Neuronal stem cell (in vitro differentiated cells): ENCODE data around the gene NTRK1.

Experiments used
- DNase-seq: peaks from one replicate; pipeline ENCODE4 v3.0.0-alpha.2; 2013; ENCODE audit warnings: low spot score
- H2AFZ ChIP-seq: one replicate; pipeline ENCODE4 v1.6.1; 2013; ENCODE audit warnings: mild to moderate bottlenecking, low read length, inconsistent platforms
- H2AK5ac ChIP-seq: 2 replicates; pipeline ENCODE4 v1.6.1; 2013; ENCODE audit warnings: low read depth, mild to moderate bottlenecking, inconsistent platforms, low read length, moderate library complexity, mixed read lengths
- H2BK120ac ChIP-seq: 2 replicates; pipeline ENCODE4 v1.6.1; 2013; ENCODE audit warnings: low read depth, mild to moderate bottlenecking, inconsistent platforms, low read length, moderate library complexity, mixed read lengths
- H2BK12ac ChIP-seq: one replicate; pipeline ENCODE4 v1.6.1; 2013; ENCODE audit warnings: low read length, inconsistent platforms
- H2BK15ac ChIP-seq: 2 replicates; pipeline ENCODE4 v1.6.1; 2013; ENCODE audit warnings: mild to moderate bottlenecking, low read length, inconsistent platforms, mixed read lengths
- H2BK5ac ChIP-seq: one replicate; pipeline ENCODE4 v1.6.1; 2013; ENCODE audit warnings: inconsistent platforms, mild to moderate bottlenecking, low read length, moderate library complexity
- H3K14ac ChIP-seq: one replicate; pipeline ENCODE4 v1.6.1; 2013; ENCODE audit warnings: low read length, inconsistent platforms
- H3K18ac ChIP-seq: 2 replicates; pipeline ENCODE4 v1.6.1; 2013; ENCODE audit warnings: low read length, inconsistent platforms
- H3K23ac ChIP-seq: 2 replicates; pipeline ENCODE4 v1.6.1; 2013; ENCODE audit warnings: low read depth, mild to moderate bottlenecking, mixed read lengths, low read length, inconsistent platforms; ENCODE audit not compliant: poor library complexity
- H3K27ac ChIP-seq: replicated peaks from 3 replicates; pipeline ENCODE4 v1.5.1; 2013; ENCODE audit warnings: low read length, inconsistent platforms
- H3K27me3 ChIP-seq, 3 experiments: 2 replicates each; pipeline ENCODE4 v1.6.1; 2013; ENCODE audit warnings: low read length in 3 of 3, mild to moderate bottlenecking in 2 of 3, inconsistent platforms in 1 of 3, low read depth in 1 of 3, mixed read lengths in 1 of 3, moderate library complexity in 1 of 3; ENCODE audit not compliant: control insufficient read depth in 3 of 3, insufficient read depth in 3 of 3
- H3K36me3 ChIP-seq, 2 donors: replicated peaks in 1 of 2; 2 replicates each; pipeline ENCODE4 v1.6.1; 2013; ENCODE audit warnings: low read length in 2 of 2; ENCODE audit not compliant: control insufficient read depth in 2 of 2, insufficient read depth in 2 of 2
- H3K4ac ChIP-seq: 2 replicates; pipeline ENCODE4 v1.6.1; 2013; ENCODE audit warnings: inconsistent platforms, mild to moderate bottlenecking, low read length, moderate library complexity
- H3K4me1 ChIP-seq, 2 donors: 1 replicate in 1 of 2; 2 replicates in 1 of 2; pipeline ENCODE4 v1.6.1; 2013; ENCODE audit warnings: low read length in 2 of 2, low read depth in 1 of 2; ENCODE audit not compliant: control insufficient read depth in 2 of 2, insufficient read depth in 1 of 2
- H3K4me2 ChIP-seq: one replicate; pipeline ENCODE4 v1.6.1; 2013; ENCODE audit warnings: mild to moderate bottlenecking, low read length, inconsistent platforms; ENCODE audit not compliant: insufficient read depth, poor library complexity, severe bottlenecking
- H3K4me3 ChIP-seq, 2 donors: 2 replicates each; pipeline ENCODE4 v1.5.1; 2013; ENCODE audit warnings: low read length in 2 of 2, mild to moderate bottlenecking in 2 of 2, inconsistent platforms in 1 of 2, moderate library complexity in 1 of 2
- H3K79me1 ChIP-seq: one replicate; pipeline ENCODE4 v1.6.1; 2013; ENCODE audit warnings: low read depth, mild to moderate bottlenecking, inconsistent platforms, low read length, moderate library complexity
- H3K9ac ChIP-seq: one replicate; pipeline ENCODE4 v1.6.1; 2013; ENCODE audit warnings: mild to moderate bottlenecking, low read depth, low read length, inconsistent platforms; ENCODE audit not compliant: poor library complexity
- H3K9me3 ChIP-seq, 2 donors: replicated peaks in 1 of 2; 2 replicates each; pipeline versions ENCODE3 to v1.6.1; 2013; ENCODE audit warnings: low read length in 2 of 2, mild to moderate bottlenecking in 2 of 2, inconsistent platforms in 1 of 2, low read depth in 1 of 2, mixed read lengths in 1 of 2, moderate library complexity in 1 of 2; ENCODE audit not compliant: control insufficient read depth in 2 of 2, insufficient read depth in 1 of 2
- H4K8ac ChIP-seq: one replicate; pipeline ENCODE4 v1.6.1; 2013; ENCODE audit warnings: low read depth, mild to moderate bottlenecking, inconsistent platforms, low read length, moderate library complexity
- H4K91ac ChIP-seq: one replicate; pipeline ENCODE4 v1.6.1; 2013; ENCODE audit warnings: low read length, low read depth, mild to moderate bottlenecking, inconsistent platforms; ENCODE audit not compliant: poor library complexity
- WGBS, 2 donors: extraction: QIAGEN DNeasy Blood & Tissue Kit; methylation state at CpG; one replicate each; pipeline ENCODE4 v1.1.7; 2013; ENCODE audit warnings: missing lambda C conversion rate in 2 of 2, mixed read lengths in 1 of 2; ENCODE audit not compliant: insufficient read length in 2 of 2, insufficient replicate concordance in 1 of 2; ENCODE audit errors: extremely low coverage in 2 of 2; 5-methylcytosine and 5-hydroxymethylcytosine counted together

The NTRK1 gene

DNA sequence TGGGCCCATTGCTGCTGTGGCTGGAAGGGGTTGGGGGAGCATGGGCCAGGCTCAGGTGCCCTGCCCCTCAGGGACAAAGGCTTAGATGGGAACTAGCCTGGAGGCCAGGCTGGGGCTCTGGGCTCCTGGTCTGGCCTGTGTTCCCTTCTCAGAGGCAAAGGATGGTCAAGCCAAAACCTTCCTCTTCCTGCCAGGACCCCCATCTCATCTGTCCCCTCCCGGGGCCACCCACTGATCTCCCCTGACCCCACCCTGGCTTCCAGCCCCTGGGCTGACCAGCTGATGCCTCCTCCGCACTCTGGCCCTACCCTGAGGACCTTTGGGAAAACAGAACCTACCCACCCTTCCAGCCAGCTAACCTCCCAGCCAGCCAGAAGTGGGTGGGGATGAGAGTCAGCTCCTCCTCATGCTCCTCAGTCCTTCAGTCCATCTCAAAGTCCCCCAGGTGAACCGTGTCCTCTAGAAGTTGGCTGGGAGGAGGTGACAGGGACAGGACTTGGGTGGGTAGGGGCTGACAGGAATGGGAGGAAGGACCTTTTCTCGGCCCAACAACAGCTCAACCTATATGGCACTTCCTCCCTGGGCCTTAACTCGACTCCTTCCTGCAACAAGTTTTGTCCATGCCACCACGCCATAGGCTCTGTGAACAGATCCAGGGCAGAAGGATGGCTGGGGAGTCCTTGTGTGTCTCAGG lies 40.4 kb downstream of the NTRK1 start:
- Histone ChIP-seq H2BK120ac (no peak overlapping the region), H2BK12ac (no peak overlapping the region), H2BK5ac (peak overlapping the region; percentile 72), H3K14ac (no peak overlapping the region), H2BK15ac (peak overlapping the region; percentile 90), H4K8ac (no peak overlapping the region), H3K23ac (peak overlapping the region; percentile 59), H2AFZ (no peak overlapping the region), H3K27me3 (peaks cover 0 to 11% (median 0%) of the 10 kb centered on the region in 3 experiments), H3K4me3 (no peak overlapping the region), H3K36me3 (no peaks in the 10 kb centered on the region), H4K91ac (no peak overlapping the region), H3K18ac (peak overlapping the region; percentile 86), H3K4ac (no peak overlapping the region), H3K79me1 (no peaks in the 10 kb centered on the region), H3K27ac (no peak overlapping the region), H3K9ac (no peak overlapping the region), H2AK5ac (peak overlapping the region; percentile 60), H3K4me1 (peaks cover 19 to 28% of the 10 kb centered on the region in 2 donors), H3K9me3 (no peaks in the 10 kb centered on the region), H3K4me2 (no peak overlapping the region)
- no CpG with 5 or more reads among the region's 6 CpGs for WGBS, 2 donors
- DNase-seq = no peak

DNA sequence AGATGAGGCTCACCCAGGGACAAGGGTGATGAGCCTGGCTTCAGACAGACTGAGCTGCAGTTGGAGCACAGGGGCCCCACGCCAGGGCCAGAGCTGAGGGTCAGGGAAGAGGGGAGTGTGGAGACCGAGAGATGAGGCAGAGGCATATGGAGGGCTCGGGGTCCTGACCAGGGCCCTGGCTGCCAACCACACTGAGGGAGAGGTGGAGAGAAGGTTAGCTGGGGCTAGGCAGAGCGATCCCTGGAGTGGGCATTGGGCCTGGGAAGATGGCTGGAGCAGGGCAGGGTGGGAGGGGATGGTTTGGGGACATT lies 40.9 kb downstream of the NTRK1 start:
- no peak overlapping the region for H3K9ac ChIP-seq
- H3K23ac ChIP-seq = peak overlapping the region; percentile 59
- H3K9me3 ChIP-seq = peaks cover 0 to 3% of the 10 kb centered on the region in 2 donors
- H3K79me1 ChIP-seq = no peaks in the 10 kb centered on the region
- peak overlapping the region; percentile 90 for H2BK15ac ChIP-seq
- H3K27me3 ChIP-seq = peaks cover 0 to 15% (median 0%) of the 10 kb centered on the region in 3 experiments
- H3K36me3 ChIP-seq = no peaks in the 10 kb centered on the region
- H2BK5ac ChIP-seq = peak overlapping the region; percentile 72
- no peak overlapping the region for H3K27ac ChIP-seq
- no peak for DNase-seq
- peak overlapping the region; percentile 86 for H3K18ac ChIP-seq
- no peak overlapping the region for H4K91ac ChIP-seq
- H3K4ac ChIP-seq = no peak overlapping the region
- H3K14ac ChIP-seq = no peak overlapping the region
- no CpG with 5 or more reads among the region's 4 CpGs for WGBS, 2 donors
- no peak overlapping the region for H2BK12ac ChIP-seq
- no peak overlapping the region for H3K4me2 ChIP-seq
- no peak overlapping the region for H2BK120ac ChIP-seq
- H2AK5ac ChIP-seq = peak overlapping the region; percentile 60
- H3K4me3 ChIP-seq = no peak overlapping the region
- peaks cover 18 to 22% of the 10 kb centered on the region in 2 donors for H3K4me1 ChIP-seq
- H4K8ac ChIP-seq = no peak overlapping the region
- H2AFZ ChIP-seq = no peak overlapping the region

DNA sequence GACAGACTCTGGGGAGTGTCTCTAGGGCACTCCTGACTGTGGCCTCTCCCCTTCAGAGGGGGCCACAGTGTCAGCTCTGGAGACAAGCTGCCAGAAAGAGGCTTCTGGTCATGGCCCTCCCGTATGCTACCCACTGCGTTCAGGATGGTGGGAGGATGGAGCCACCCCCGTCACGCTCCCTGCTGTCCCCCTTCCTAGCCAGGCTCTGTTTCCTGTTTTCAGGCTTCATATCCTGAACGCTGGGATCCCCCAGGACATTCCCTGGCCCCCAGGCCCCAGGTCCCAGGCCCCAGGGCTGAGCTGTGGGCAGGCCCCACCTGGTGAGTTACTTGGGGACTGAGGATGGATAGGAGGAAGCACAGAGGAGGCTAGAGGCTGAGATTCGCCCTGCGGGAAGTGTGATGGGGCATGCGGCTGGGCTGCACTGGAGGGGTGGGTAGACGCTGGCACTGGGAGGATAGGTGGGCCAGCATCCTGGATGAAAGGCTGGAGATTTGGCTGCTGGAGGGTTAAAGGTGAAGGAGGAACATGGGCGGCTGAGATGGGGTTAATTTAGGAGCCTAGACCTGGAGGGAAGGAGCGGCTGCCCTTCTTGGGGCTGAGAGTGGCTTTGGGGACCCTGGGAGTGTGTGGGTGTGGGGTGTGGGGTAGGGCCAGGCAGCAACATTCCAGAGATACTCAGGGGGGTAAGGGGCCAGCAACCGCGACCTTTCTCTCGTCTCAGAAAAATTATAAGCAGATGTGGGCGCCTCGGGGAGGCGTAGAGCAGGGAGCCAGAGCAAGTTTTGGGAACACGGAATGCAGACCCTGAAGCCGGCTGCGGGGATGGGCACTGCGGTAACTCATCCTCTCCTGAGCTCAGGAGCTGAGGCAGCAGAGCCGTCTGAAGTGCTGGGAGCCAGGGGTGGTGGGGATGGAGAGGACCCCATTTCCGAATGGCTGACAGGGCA lies 41.6 kb downstream of the NTRK1 start:
- Histone ChIP-seq H2BK120ac (no peak overlapping the region), H2AK5ac (peak overlapping the region; percentile 60), H3K4me2 (no peak overlapping the region), H3K23ac (no peak overlapping the region), H3K36me3 (no peaks in the 10 kb centered on the region), H3K27ac (no peak overlapping the region), H2BK5ac (peak overlapping the region; percentile 72), H3K4me1 (peaks cover 14 to 16% of the 10 kb centered on the region in 2 donors), H3K18ac (peak overlapping the region; percentile 49), H2BK15ac (peak overlapping the region; percentile 90), H3K4ac (no peak overlapping the region), H3K14ac (peak overlapping the region; percentile 65), H2BK12ac (peak overlapping the region; percentile 63), H2AFZ (no peak overlapping the region), H3K9ac (no peak overlapping the region), H3K27me3 (peaks cover 0 to 14% (median 0%) of the 10 kb centered on the region in 3 experiments), H3K79me1 (no peaks in the 10 kb centered on the region), H4K8ac (no peak overlapping the region), H3K4me3 (no peak overlapping the region), H3K9me3 (peaks cover 0 to 3% of the 10 kb centered on the region in 2 donors), H4K91ac (no peak overlapping the region)
- no peak for DNase-seq
- WGBS, 2 donors = no CpG with 5 or more reads among the region's 23 CpGs
